ENCODE data around the gene ADORA1. TPM values are rescaled to one million over a fixed set of nuclear protein-coding genes. Genes with fewer than 3 reads are reported as not detected.

ADORA1 gene
- total RNA-seq, 2 experiments from 2014 or later, result not detected

DNA sequence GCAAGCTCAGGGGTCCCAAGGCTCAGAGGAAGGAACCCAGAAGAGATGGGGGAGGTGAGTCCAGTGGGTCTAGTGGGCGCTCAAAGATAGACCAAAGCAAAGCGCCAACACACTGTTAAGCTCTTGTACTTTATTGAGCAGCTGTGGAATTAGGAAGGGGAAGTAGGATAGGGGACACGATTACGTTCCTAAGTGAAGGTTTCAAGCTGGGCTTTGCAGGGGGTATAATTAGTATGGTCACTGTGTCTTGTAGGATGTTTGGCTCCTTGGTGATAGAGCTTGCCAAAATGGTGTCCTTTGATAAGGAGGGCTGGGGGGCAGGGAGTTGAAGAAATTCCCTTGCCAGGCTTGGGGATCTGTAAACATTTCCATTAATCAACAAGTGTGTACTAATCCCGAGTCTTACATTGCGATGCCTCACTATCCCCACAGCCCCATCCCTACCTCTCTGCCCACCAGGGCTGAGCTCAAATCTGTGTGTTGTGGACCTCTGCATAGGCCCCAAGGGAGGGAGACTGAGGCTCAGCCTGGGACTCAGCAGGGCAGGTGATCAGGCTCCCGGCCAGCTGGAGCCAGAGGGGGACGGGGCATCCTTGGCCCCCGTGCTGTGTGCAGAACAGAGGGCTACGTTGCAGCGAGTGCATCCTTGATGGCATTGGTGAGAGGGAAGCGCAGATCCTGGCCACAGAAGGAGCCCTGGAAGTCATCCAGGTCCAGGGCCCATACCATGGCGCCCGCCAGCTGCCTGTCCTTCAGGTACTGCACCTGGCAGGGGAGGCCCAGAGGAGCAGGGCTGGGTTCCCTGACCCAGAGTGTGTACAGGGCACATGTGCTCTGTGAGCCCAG is 51.5 kb downstream of the ADORA1 start:
- no peak for DNase-seq (ENCODE audit: low spot score)

GRCh38 chr1:203179667-203180005 is 52.1 kb downstream of the ADORA1 start:
- H3K4me3 ChIP-seq (ENCODE audit: low read depth, low read length, poor library complexity, severe bottlenecking), result no peak overlapping the region
- no peak overlapping the region for H2AFZ ChIP-seq (ENCODE audit: low read length)
- intact Hi-C loops (cut with micrococcal nuclease; ENCODE audit: unreplicated experiment), result no loop called here
- ChIA-PET POLR2A (no interaction called here), CTCF (ENCODE audit: unreplicated experiment) (no interaction called here)
- H3K4me1 ChIP-seq (ENCODE audit: insufficient read depth, low read length, poor library complexity, severe bottlenecking), result no peaks in the 10 kb centered on the region
- H3K79me2 ChIP-seq (ENCODE audit: insufficient read depth, low read depth, low read length), result no peaks in the 10 kb centered on the region
- DNase-seq (ENCODE audit: low spot score), result no peak
- H3K9me3 ChIP-seq (ENCODE audit: low read length), result no peaks in the 10 kb centered on the region
- no peaks in the 10 kb centered on the region for H3K36me3 ChIP-seq (ENCODE audit: insufficient read depth, low read length)
- H3K27ac ChIP-seq (ENCODE audit: low read depth, low read length, poor library complexity, severe bottlenecking), result no peak overlapping the region
- no peak overlapping the region for H3K4me2 ChIP-seq (ENCODE audit: low read length)
- no TSS peak for BruUV-seq (replicated peaks)
- TF ChIP-seq EZH2phosphoT487 (IDR thresholded peaks at IDR 0.05; ENCODE audit: borderline replicate concordance, low read depth, low read length) (no peak), CTCF (conservative IDR thresholded peaks at IDR 0.05; ENCODE audit: low read length) (no peak)
- H3K9me2 ChIP-seq (ENCODE audit: insufficient read depth, low read length), result no peaks in the 10 kb centered on the region
- no peaks in the 10 kb centered on the region for H4K20me1 ChIP-seq (ENCODE audit: insufficient read depth, low read length)

More for the DNA sequence above, 51.5 kb downstream of the ADORA1 start:
- H4K20me1 ChIP-seq (ENCODE audit: insufficient read depth, low read length), result no peaks in the 10 kb centered on the region
- H3K36me3 ChIP-seq (ENCODE audit: insufficient read depth, low read length), result no peaks in the 10 kb centered on the region
- no peak overlapping the region for H3K4me3 ChIP-seq (ENCODE audit: low read depth, low read length, poor library complexity, severe bottlenecking)
- H3K9me3 ChIP-seq (ENCODE audit: low read length), result no peaks in the 10 kb centered on the region
- BruUV-seq (replicated peaks), result no TSS peak
- no peaks in the 10 kb centered on the region for H3K79me2 ChIP-seq (ENCODE audit: insufficient read depth, low read depth, low read length)
- H3K4me2 ChIP-seq (ENCODE audit: low read length), result no peak overlapping the region
- POLR2A ChIA-PET, result no interaction called here
- intact Hi-C loops (cut with micrococcal nuclease; ENCODE audit: unreplicated experiment), result no loop called here
- no peaks in the 10 kb centered on the region for H3K4me1 ChIP-seq (ENCODE audit: insufficient read depth, low read length, poor library complexity, severe bottlenecking)
- H3K9me2 ChIP-seq (ENCODE audit: insufficient read depth, low read length), result no peaks in the 10 kb centered on the region
- H3K27ac ChIP-seq (ENCODE audit: low read depth, low read length, poor library complexity, severe bottlenecking), result no peak overlapping the region
- CTCF ChIA-PET (ENCODE audit: unreplicated experiment), result interaction anchor here (0.6 kb wide), 1 partner anchor 21 kb away, joined by 3 read pairs; no protein-coding TSS in a partner anchor
- H2AFZ ChIP-seq (ENCODE audit: low read length), result no peak overlapping the region
- TF ChIP-seq CTCF (conservative IDR thresholded peaks at IDR 0.05; ENCODE audit: low read length), result no peak
- TF ChIP-seq EZH2phosphoT487 (IDR thresholded peaks at IDR 0.05; ENCODE audit: borderline replicate concordance, low read depth, low read length), result no peak

- Histone ChIP-seq H4K20me1 (ENCODE audit: insufficient read depth, low read length) (no peaks in the 10 kb centered on the region), H3K36me3 (ENCODE audit: insufficient read depth, low read length) (no peaks in the 10 kb centered on the region), H3K79me2 (ENCODE audit: insufficient read depth, low read depth, low read length) (no peaks in the 10 kb centered on the region), H3K4me1 (ENCODE audit: insufficient read depth, low read length, poor library complexity, severe bottlenecking) (no peaks in the 10 kb centered on the region), H3K9me2 (ENCODE audit: insufficient read depth, low read length) (no peaks in the 10 kb centered on the region), H3K4me2 (ENCODE audit: low read length) (no peak overlapping the region), H2AFZ (ENCODE audit: low read length) (no peak overlapping the region), H3K27ac (ENCODE audit: low read depth, low read length, poor library complexity, severe bottlenecking) (no peak overlapping the region), H3K9me3 (ENCODE audit: low read length) (no peaks in the 10 kb centered on the region), H3K4me3 (ENCODE audit: low read depth, low read length, poor library complexity, severe bottlenecking) (no peak overlapping the region)
- POLR2A ChIA-PET, result interaction anchor here (0.7 kb wide), 1 partner anchor 119 kb away, joined by 4 read pairs; no protein-coding TSS in a partner anchor
- no peak for DNase-seq (ENCODE audit: low spot score)
- no peak for TF ChIP-seq CTCF (conservative IDR thresholded peaks at IDR 0.05; ENCODE audit: low read length)
- TF ChIP-seq EZH2phosphoT487 (IDR thresholded peaks at IDR 0.05; ENCODE audit: borderline replicate concordance, low read depth, low read length), result no peak
- intact Hi-C loops (cut with micrococcal nuclease; ENCODE audit: unreplicated experiment), result no loop called here
- CTCF ChIA-PET (ENCODE audit: unreplicated experiment), result no interaction called here
- BruUV-seq (replicated peaks), result no TSS peak
These were observed 53.2 kb downstream of the ADORA1 start for GRCh38 chr1:203180611-203181330.
